Upper lobe of left lung (tissue), 6 donors: Measurements from ENCODE around the gene POLA1. TPM values are rescaled to one million over a fixed set of nuclear protein-coding genes. Genes with fewer than 3 reads are reported as not detected.
"Not testable (repeated sequence)": the region's sequence is repeated elsewhere in the genome, so short reads cannot be mapped to it uniquely, and the experiment has no call there.

Experiments
- ATAC-seq, 2 donors: fragments of 200-7000 bp; cut with Tn5 transposase; one replicate each; pipeline ENCODE4 v1.9.1; 2022; ENCODE audit warnings: mild to moderate bottlenecking in 2 of 2, moderate library complexity in 2 of 2; ENCODE audit not compliant: low FRiP score in 2 of 2
- DNase-seq, 2 donors: peaks; one replicate each; pipeline ENCODE4 v3.0.0-alpha.2; 2019 to 2020
- H3K27ac ChIP-seq, 4 donors: fragments of 200-600 bp; sonication (generic); one replicate each; pipeline ENCODE4 v1.5.1; 2016 to 2019
- H3K27me3 ChIP-seq, 4 donors: fragments of 200-600 bp; sonication (generic); one replicate each; pipeline ENCODE4 v1.5.1; 2017 to 2019
- H3K36me3 ChIP-seq, 4 donors: fragments of 200-600 bp; sonication (generic); one replicate each; pipeline ENCODE4 v1.5.1; 2016 to 2019
- H3K4me1 ChIP-seq, 4 donors: fragments of 200-600 bp; sonication (generic); one replicate each; pipeline ENCODE4 v1.5.1; 2018 to 2019
- H3K4me3 ChIP-seq, 4 donors: fragments of 200-600 bp; sonication (generic); one replicate each; pipeline ENCODE4 v1.5.1; 2017 to 2019; ENCODE audit warnings: mild to moderate bottlenecking in 2 of 4, moderate library complexity in 1 of 4
- H3K9me3 ChIP-seq, 4 donors: fragments of 200-600 bp; sonication (generic); one replicate each; pipeline ENCODE4 v1.5.1; 2018 to 2019
- CTCF ChIP-seq, 6 experiments: fragments of 450-650 bp in 4 of 6; fragments of 200-600 bp in 2 of 6; sonication (generic) in 2 of 6; IDR thresholded peaks; one replicate each; pipeline ENCODE4 v1.5.1; 2016 to 2019; ENCODE audit warnings: antibody characterized with exemption in 6 of 6
- EP300 ChIP-seq, 4 donors: sonication (generic); formaldehyde crosslinking; IDR thresholded peaks; one replicate each; pipeline ENCODE4 v1.5.1; 2017; ENCODE audit warnings: antibody characterized with exemption in 4 of 4, control low read depth in 2 of 4
- POLR2A ChIP-seq, 4 donors: fragments of 450-650 bp; IDR thresholded peaks; one replicate each; pipeline ENCODE4 v1.5.1; 2016 to 2017; ENCODE audit warnings: antibody characterized with exemption in 4 of 4, mild to moderate bottlenecking in 2 of 4
- POLR2AphosphoS5 ChIP-seq, 2 donors: sonication (generic); formaldehyde crosslinking; IDR thresholded peaks; one replicate each; pipeline ENCODE4 v1.5.1; 2017; ENCODE audit warnings: antibody characterized with exemption in 2 of 2
- WGBS, 2 donors: methylation state at CpG; one replicate each; pipeline ENCODE4 v1.1.5; 2017 to 2018; 5-methylcytosine and 5-hydroxymethylcytosine counted together
- total RNA-seq, 6 donors: library from RNA; depleted of rRNA in 4 of 6; stranded (reverse); fragments of >200 nt in 4 of 6; gene quantifications; one replicate each; pipeline versions ENCODE4 v1.1.0 to v1.2.1, GENCODE V29; 2016 to 2021
- donor health status: DM: no; HTN: no; CAD: no; lungs with moderate emphysema.
- donor health status: DM: no; HTN: yes; CAD: no; lungs with severe emphysema.

POLA1 gene
- total RNA-seq, 6 donors from 2014 or later: 6.3 to 15.7 (median 8.9) TPM

GRCh38 chrX:24790166-24790565 is 96.4 kb downstream of the POLA1 start:
- no peak for ATAC-seq
- no peak for TF ChIP-seq POLR2A (IDR thresholded peaks at IDR 0.05)
- no peak for TF ChIP-seq POLR2AphosphoS5 (IDR thresholded peaks at IDR 0.05)
- no peak for TF ChIP-seq EP300 (IDR thresholded peaks at IDR 0.05)
- no peak for TF ChIP-seq CTCF (IDR thresholded peaks at IDR 0.05)
- no peak overlapping the region for H3K4me3 ChIP-seq
- H3K9me3 ChIP-seq: no peaks in the 10 kb centered on the region
- no peaks in the 10 kb centered on the region for H3K36me3 ChIP-seq
- H3K27me3 ChIP-seq: no peaks in the 10 kb centered on the region
- H3K4me1 ChIP-seq: no peaks in the 10 kb centered on the region
- no peak overlapping the region for H3K27ac ChIP-seq
- DNase-seq: no peak
- WGBS, 2 donors: 50 to 86% methylated on average over 3 of the region's 3 CpGs

DNA sequence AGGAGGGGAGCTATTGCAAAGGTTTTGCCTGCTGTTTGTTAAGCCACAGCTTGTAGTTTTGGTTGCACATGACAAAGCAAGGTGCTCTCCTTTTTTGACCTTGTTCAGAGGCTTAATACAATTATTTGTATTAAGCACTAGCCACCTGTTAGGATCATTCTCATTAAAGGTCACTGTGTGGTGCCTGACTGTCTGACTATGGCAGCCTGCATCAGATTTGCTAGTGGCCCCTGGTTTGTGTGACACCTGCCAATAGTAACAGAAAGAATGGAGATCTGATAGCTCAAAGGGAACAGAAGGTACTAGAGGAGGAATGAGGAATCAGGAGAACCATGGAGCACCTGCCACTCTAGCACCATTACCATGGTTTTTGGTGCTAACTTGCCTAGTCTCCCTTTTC is 102.5 kb downstream of the POLA1 start:
- no peak for ATAC-seq
- DNase-seq: no peak
- Histone ChIP-seq H3K9me3 (no peaks in the 10 kb centered on the region), H3K4me1 (no peaks in the 10 kb centered on the region), H3K27ac (no peak overlapping the region), H3K27me3 (no peaks in the 10 kb centered on the region), H3K36me3 (no peaks in the 10 kb centered on the region), H3K4me3 (no peak overlapping the region)
- TF ChIP-seq POLR2AphosphoS5 (IDR thresholded peaks at IDR 0.05): no peak
- no peak for TF ChIP-seq CTCF (IDR thresholded peaks at IDR 0.05)
- TF ChIP-seq POLR2A (IDR thresholded peaks at IDR 0.05): no peak
- TF ChIP-seq EP300 (IDR thresholded peaks at IDR 0.05): no peak

DNA sequence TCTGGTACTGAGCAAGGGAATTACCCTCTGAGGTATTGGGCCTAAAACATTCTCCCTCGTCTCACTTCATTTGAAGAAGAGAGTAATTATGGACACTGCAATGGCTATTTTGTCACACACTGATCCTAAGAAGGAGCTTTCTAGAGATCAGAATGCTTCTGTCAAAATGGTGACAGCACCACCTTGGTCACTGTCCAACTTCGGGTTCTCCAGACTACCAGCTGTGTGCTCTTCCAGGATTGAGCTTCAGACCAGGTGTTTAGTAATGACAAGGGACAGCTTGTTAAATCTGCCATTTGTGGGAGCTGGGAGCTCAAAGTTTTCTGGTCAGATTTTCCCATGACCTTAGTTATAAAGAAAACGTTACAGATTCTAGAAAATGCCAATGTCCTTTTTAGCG is 105.4 kb downstream of the POLA1 start:
- TF ChIP-seq CTCF (IDR thresholded peaks at IDR 0.05): no peak
- no peak for TF ChIP-seq POLR2A (IDR thresholded peaks at IDR 0.05)
- no peak for TF ChIP-seq EP300 (IDR thresholded peaks at IDR 0.05)
- no peak for TF ChIP-seq POLR2AphosphoS5 (IDR thresholded peaks at IDR 0.05)
- Histone ChIP-seq H3K9me3 (no peaks in the 10 kb centered on the region), H3K36me3 (no peaks in the 10 kb centered on the region), H3K4me1 (no peaks in the 10 kb centered on the region), H3K27ac (no peak overlapping the region), H3K27me3 (no peaks in the 10 kb centered on the region), H3K4me3 (no peak overlapping the region)
- DNase-seq: no peak
- no peak for ATAC-seq
- 68 to 96% methylated on average over 3 to 4 of the region's 4 CpGs for WGBS, 2 donors

- H3K27ac ChIP-seq: no peak overlapping the region
- H3K4me3 ChIP-seq: no peak overlapping the region
- ATAC-seq (no peak), DNase-seq (no peak)
- no peaks in the 10 kb centered on the region for H3K9me3 ChIP-seq
- WGBS, 2 donors: 50 to 65% methylated on average over 2 of the region's 2 CpGs
- TF ChIP-seq POLR2AphosphoS5 (IDR thresholded peaks at IDR 0.05): no peak
- no peak for TF ChIP-seq CTCF (IDR thresholded peaks at IDR 0.05)
- TF ChIP-seq EP300 (IDR thresholded peaks at IDR 0.05): no peak
- TF ChIP-seq POLR2A (IDR thresholded peaks at IDR 0.05): no peak
- no peaks in the 10 kb centered on the region for H3K36me3 ChIP-seq
- no peaks in the 10 kb centered on the region for H3K4me1 ChIP-seq
- no peaks in the 10 kb centered on the region for H3K27me3 ChIP-seq
Observed at GRCh38 chrX:24799565-24799964, 105.8 kb downstream of the POLA1 start.

GRCh38 chrX:24805201-24805600 is 111.5 kb downstream of the POLA1 start:
- H3K4me1 ChIP-seq: no peaks in the 10 kb centered on the region
- TF ChIP-seq EP300 (IDR thresholded peaks at IDR 0.05) (no peak), POLR2A (IDR thresholded peaks at IDR 0.05) (no peak), POLR2AphosphoS5 (IDR thresholded peaks at IDR 0.05) (no peak), CTCF (IDR thresholded peaks at IDR 0.05) (no peak)
- no peaks in the 10 kb centered on the region for H3K36me3 ChIP-seq
- 60 to 80% methylated on average over 7 of the region's 7 CpGs for WGBS, 2 donors
- ATAC-seq (no peak), DNase-seq (no peak)
- no peak overlapping the region for H3K27ac ChIP-seq
- H3K9me3 ChIP-seq: no peaks in the 10 kb centered on the region
- no peaks in the 10 kb centered on the region for H3K27me3 ChIP-seq
- no peak overlapping the region for H3K4me3 ChIP-seq

- H3K27ac ChIP-seq, H3K36me3 ChIP-seq, DNase-seq, H3K27me3 ChIP-seq, H3K4me3 ChIP-seq, H3K9me3 ChIP-seq, H3K4me1 ChIP-seq, ATAC-seq: not testable (repeated sequence)
- 91 to 97% methylated on average over 2 of the region's 2 CpGs for WGBS, 2 donors
Observed at GRCh38 chrX:24819807-24820206, 126.1 kb downstream of the POLA1 start.
